HS-27A (cell line): ENCODE data around the gene INTS14.
"Not testable (repeated sequence)": the region's sequence is repeated elsewhere in the genome, so short reads cannot be mapped to it uniquely, and the experiment has no call there.

Experiments used
- DNase-seq: peaks from one replicate; pipeline ENCODE4 v3.0.0-alpha.2; 2012; ENCODE audit warnings: low read depth, missing footprints

Gene INTS14

DNA sequence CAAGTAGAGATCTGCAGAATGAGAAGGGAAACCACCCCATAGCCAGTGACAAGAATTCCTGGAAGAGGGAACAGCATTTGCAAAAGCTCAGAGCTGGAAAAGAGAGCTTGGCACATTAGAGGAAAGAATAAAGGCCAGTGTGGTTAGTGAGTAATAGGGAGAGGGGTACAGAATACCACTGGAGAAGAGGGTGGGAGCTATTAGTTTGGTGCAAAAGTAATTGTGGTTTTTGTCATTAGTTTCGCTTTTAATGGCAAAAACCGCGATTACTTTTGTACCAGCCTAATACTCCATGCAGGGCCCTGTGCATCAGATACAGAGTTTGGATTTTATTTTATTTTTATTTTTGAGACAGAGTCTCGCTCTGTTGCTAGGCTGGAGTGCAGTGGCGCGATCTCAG is 20.6 kb upstream of the INTS14 start:
- no peak for DNase-seq

DNA sequence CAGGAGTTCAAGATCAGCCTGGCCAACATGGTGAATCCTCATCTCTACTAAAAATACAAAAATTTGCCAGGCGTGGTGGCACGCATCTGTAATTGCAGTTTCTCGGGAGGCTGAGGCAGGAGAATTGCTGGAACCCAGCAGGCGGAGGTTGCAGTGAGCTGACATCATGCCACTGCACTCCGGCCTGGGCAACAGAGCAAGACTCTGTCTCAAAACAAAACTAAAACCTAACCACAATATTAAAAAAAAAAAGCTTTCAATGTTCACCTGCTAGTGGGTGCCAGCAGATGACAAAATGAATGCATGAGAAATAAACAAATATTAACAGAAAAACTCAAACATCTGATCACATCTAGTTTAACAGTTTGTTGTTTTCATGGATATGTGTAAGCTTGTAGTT is 19.8 kb upstream of the INTS14 start:
- no peak for DNase-seq

DNA sequence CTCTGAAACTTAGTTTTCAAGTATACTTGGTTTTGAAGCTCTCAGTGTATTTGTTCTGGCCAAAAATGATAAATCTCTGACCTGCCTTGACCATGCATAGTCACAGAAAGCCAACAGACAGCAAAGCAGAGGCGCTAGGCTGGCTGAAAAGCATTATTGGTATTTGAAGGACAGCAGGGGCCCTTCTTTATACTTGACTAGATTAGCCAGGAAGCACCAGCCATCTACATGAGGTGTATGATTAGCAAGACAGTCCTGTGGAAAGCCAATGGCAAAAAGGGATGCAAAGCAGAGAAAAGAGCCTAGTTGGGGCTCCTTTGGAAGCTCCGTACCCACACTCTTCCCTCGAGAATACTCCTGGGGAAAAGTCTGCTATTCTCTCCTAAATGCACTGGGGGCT is 18.6 kb upstream of the INTS14 start:
- no peak for DNase-seq

DNA sequence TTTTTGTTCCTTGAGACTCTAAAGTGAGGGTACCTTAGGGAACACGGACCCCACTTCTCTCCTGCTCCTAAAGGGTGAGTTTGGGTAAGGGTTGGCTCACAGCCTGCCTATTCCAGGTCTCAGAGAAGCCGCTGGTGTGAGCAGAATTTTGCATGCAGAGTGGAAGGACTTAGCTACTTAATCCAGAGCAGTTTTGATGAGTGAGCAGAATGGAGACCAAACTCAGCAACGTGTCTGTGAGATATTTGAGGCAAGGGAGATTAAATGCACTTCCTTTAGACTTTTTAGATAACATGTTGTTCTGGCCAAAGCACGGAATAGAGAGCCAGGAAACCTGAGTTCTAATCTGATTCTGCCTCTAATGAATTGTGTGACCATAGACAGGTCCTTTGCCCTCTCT is 15.9 kb upstream of the INTS14 start:
- DNase-seq, result no peak

DNA sequence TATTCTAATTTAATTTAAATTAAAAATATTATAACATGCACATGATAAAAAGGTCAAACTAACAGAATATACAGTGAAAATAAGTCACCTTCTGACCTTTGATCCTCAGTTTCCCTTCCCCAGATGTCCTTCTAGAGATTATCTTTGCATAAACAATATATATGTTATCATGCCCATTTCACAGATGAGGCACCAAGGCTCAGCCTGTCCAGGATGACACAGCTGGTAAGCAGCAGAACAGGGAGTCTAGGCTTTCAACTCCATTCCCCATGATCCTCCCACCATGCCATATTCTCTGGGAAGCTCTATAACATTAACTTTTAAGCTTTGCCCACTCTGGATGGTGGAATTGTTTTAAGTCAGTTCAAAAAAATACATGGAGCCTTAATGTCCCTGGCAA is 12.2 kb upstream of the INTS14 start:
- DNase-seq, result no peak

DNA sequence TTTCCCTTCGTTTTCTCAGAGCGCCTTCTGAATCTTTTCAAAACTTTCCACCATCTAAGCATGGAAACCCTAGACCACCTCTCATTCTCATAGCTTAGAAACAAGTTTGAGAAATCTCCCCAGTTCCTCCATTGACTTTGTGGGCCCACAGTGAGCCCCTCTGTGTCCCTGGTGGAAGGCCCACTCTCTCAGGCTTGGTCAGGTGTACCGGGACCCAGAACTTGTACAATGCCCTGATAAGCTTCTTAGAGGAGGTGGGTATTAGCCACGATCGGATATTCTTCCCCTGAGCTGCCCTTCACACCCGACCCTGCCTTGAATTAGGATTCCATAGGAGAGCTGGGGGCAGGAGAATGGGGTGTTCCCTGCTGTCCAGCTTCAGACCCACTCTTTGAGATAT is 10.7 kb upstream of the INTS14 start, which contains the start of gene SLC24A1:
Gene SLC24A1 (plus strand): TSS at position 301 of the 400 bp plus-strand sequence. CDS start 2,143 bp downstream, outside the sequence.
- DNase-seq, result no peak

DNA sequence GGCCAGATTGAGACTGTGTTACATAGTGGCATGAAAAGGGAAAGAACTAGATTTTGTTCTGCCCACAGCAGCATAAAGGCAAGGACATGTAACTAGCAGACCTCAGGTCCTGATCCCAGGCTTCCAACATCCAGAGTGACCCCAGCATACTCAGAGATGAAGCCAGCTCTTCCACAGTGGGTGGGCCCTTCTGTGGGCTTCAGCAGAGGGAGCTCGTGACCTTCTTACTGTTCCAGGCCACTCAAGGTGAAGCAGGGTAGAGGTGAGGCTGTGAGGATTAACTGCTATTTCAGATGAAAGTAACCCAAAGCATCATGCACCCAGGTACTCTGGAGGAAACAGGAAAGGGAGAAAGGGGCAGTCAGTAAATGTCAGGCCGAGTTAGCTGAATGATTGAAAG is 9.9 kb upstream of the INTS14 start:
- DNase-seq, result no peak

DNA sequence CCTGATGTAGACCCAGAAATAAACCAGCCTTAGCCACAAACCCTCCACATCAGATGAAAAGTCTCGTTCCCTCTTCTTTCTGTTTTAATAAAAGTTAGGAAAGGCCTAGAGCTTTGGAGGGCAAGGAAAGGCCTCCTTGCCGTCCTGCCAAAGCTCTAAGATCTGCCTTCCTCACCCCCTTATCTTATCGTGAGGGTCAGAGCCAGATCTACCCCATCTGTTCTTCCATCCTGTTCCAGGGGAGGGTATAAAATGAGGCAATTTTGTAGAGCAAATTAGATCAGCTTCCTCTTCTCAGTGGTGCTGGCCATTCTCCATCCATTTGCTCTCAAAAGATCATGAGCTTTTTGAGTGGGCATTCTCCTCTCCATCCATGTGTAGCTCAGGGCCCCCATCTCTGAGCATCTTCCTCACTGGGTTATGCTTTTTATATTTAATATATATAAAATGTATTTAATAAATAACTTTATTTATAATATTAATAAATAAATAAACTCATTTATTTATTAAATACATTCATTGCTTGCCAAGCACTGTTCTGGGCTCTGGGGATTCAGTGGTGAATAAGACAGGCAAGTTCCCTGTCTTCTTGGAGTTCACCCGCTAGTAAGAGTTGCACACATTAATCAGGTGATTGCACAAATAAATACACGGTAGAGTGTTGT is 8.8 kb upstream of the INTS14 start:
- DNase-seq, result no peak

DNA sequence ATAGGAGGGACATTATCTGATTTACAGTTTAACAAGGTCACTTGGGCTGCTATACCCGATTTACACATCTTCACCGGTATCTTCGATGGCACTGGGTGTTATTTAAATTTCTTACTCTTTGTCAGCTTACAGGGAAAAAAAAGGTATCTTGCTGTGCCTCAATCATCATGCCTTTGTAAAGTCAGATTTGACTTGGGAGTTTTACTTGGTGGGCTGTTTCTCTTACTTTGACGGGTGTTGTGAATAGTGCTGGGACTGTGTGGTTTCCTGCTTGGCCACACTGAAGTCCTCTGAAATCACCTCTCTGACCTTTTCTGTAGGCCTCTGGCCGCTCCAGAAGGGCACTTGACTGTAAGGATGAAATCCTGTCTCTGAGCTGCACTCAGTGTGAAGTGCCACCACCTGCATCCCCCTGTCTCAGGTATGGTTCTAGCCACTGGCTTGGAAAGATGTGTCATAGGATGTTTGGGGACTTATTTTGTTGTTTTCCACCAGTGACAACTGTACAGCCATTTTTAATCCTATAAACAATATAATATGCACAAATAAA is 7.7 kb upstream of the INTS14 start:
- DNase-seq, result no peak

DNA sequence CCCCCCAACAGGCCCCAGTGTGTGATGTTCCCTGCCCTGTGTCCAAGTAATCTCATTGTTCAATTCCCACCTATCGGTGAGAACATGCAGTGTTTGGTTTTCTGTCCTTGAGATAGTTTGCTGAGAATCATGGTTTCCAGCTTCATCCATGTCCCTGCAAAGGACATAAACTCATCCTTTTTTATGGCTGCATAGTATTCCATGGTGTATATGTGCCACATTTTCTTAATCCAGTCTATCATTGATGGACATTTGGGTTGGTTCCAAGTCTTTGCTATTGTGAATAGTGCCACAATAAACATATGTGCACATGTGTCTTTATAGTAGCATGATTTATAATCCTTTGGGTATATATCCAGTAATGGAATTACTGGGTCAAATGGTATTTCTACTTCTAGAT is 5.0 kb upstream of the INTS14 start:
- DNase-seq, result not testable (repeated sequence)

DNA sequence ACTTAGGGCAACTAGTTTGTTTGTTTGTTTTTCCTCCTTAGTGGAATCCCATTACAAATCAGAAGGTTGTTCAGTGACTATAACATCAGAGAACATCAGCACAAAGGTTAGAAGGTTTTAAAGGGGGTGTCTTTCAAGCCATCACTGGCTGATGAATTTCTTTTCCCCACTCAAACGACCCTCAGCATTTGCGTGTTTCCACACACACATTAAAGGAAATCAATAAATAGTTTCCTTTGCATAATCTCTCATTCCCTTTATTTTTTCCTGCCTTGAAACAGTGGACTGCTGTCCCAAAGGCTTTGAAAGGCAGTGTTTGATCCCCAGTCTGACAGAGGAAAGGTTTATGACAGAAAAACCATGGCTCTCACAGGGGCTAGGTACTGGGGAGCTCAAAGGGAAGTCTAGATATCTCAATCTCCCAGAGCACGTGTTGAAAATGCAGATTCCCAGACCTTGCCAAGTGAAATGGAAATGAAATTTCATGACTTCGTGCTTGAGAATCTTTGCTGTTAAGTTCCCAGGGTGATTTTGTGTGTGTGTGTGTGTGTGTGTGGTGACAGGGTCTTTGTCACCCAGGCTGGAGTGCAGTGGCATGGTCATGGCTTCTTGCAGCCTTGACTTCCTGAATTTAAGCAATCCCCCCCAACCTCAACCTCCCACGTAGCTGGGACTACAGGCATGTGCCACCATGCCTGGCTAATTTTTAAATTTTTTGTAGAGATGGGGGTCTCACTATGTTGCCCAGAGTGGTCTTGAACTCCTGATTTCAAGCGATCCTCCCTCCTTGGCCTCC is 2.2 kb upstream of the INTS14 start:
- no peak for DNase-seq

DNA sequence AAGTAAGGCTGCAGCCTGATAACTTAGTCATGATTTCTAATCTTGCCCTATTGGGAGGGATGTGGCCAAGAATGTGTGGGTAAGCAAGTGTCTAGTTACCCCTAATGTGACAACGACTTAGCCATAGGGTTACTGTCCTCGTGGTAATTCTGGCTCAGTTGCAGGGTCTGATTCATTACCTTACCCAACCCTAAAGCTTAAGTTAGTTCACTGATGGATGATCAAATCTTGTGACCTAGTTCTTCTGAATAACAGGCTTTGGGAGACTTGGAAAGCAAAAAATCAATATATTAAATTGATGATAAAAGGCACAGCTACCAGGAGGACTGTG is 1.6 kb upstream of the INTS14 start:
- DNase-seq, result no peak

DNA sequence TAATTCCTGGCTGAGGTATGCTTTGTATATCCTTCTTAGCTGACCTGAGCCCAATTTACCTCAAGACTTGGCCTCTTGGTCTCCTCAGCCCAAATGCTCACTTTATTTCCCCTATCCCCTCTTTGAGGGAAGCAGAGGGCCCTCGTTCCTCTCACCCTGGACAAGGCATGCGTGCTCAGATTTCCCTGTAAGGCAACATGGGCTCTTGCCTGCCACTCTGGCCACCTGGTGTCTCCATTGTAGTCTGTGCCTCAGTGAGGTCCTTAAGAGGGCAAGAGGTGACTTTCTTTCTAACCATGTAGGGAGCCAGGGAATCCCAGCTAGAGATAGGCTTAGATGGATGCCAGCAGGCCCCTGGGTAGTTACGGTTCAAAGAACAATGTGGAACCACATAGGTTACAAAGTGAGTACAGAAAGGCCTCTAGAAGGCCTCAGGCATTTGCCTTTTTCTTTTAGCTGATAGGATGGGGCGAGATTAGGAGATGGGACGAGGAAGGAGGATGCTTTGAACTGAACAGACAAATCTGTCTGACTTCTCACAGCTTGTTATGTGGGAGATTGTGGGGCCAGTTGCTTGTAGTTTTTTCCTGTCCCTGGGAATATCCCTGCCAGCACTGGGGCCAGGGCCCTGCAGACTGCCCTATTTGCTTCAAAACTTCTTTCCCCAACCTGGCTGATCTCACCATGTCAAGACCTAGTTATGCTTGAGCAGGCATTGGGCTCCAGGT is 1.1 kb upstream of the INTS14 start:
- DNase-seq, result no peak

DNA sequence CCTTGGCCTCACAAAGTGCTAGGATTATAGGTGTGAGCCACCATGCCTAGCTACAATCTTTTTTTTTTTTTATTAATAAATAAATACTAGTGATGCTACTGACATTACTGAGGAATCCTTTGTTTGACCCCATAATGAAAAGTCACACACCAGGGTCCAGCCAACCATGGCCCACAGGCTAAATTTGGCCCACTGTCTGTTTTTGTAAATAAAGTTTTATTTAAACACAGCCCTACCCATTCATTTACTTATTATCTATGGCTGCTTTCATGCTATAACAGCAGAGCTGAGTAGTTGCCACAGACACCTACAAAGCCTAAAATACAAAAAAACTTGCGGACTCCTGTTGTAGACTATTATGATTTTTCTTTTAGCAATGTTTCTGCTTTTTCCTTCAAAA is 7.4 kb downstream of the INTS14 start:
- DNase-seq, result no peak

DNA sequence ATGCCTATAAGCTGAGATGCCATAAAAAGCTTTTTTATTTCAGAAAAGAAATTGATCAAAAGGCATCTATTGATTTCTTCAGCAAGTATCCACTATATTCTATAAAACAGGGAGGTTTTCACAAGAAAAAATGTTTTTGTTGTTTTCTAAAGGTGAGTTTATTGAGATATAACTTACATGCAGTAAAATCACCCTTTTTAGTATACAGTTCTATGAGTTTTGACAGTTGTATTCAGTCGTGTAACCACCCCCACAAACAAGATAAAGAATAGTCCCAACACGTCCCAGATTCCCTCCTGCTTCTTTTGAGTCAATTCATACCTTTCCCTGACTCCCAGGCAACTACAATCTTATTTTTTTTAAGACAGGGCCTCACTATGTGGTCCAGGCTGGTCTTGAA is 7.8 kb downstream of the INTS14 start:
- no peak for DNase-seq

DNA sequence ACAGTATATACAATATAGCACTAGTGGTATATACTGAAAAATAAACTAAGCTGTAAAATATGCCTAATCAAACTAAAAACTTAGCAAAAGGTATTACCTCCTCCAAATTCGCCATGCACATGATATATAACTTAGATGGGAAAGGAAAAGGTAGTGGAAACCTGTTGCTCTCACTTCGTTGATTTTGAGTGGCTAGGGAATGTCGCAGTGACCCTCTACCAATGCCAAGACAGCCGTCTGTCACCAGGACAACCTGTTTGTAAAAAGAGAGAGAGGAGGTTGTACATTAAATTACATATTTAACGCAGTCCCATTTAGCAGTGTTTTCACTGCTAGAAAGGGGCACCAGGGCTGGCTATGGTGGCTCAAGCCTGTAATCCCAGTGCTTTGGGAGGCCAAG is 11.3 kb downstream of the INTS14 start:
- no peak for DNase-seq

DNA sequence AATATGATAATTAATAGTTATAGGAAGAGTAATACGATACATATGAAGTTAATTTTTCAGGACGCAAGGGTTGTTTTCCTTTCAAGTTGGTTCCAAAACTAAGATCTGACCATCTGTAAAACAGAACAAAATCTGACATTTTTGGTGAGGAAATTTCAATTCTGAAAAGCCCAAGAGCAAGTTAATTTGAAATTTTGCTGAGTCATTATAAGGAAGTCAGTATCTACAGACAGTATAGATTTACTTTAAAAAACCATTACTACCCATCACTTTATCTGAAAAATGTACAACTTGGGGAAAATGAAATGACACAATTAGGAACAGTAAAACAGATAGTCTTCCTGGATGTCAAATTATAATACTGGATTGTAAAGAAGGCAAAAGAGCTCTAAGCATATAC is 12.5 kb downstream of the INTS14 start:
- DNase-seq, result no peak

DNA sequence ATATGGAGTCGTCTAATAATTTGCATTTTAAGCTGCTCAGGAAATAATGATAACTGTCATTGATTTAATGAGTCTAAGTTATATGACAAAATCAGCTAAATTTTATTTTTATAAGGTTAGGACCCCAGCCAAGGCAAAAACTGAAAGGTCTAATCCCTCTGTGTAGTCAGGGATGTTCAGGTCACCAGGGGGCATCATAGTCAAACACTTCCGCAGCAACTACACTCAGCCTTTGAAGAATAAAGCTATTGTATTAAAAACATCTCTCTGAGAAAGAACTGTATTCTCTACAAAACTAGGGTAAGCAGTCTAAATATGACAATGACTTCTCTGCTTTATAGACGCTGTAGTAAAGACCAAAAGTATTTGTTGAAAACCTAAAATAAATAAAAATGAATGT is 15.0 kb downstream of the INTS14 start:
- no peak for DNase-seq

DNA sequence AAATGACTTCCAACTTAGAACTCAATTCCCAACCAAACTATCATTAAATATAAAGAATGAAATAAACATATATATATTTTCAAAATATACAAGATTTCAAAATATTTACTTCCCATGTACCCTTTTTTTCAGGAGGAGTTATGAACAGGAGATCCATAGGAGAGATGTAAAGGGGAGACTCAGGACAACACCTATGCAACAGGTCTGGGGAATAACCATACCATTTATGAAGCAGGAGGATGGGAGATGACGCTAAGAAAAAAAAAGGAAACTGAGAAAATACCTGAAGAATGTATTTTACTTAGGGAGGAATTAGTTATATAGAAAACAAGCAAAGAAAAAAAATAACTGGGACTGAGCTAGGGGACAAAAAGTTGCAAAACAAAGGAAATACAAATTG is 23.8 kb downstream of the INTS14 start:
- DNase-seq, result no peak

DNA sequence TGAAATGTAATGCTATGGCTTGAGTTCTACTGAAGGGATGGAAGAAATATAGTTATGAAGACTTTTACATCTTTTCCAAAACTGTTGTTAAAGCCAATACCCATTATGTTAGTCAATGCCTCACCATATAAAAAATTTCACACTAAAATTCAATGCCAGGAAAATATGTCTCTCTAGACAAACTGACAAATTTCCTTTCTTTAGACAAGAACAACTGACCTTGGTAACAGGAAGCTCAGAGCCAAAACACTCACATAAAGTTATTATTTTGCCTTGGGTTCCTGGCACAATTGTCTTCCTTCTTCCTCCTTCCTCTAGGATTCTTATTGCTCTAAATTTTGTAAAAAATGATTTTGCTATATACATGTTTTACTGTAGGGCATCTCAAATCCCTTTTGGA is 26.7 kb downstream of the INTS14 start:
- DNase-seq, result no peak

DNA sequence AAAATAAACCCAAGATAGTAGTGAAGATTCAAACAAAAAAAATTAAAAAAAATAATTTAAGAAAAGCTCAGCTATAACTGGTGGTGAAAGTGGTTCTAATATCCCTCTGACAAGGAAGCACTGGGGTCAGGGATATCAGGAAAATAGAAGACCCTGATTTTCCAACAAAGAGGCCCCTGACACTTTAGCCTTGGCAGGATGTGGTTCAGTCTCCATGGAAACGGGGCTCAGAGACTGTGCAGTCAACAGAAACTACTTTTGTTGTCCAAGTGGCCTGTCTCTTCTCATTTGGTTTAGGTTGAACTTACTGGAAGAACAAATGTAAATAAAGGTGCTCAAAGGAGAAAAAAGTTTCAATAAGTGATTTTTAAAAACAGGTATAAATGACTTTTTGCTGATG is 27.2 kb downstream of the INTS14 start:
- DNase-seq, result no peak

DNA sequence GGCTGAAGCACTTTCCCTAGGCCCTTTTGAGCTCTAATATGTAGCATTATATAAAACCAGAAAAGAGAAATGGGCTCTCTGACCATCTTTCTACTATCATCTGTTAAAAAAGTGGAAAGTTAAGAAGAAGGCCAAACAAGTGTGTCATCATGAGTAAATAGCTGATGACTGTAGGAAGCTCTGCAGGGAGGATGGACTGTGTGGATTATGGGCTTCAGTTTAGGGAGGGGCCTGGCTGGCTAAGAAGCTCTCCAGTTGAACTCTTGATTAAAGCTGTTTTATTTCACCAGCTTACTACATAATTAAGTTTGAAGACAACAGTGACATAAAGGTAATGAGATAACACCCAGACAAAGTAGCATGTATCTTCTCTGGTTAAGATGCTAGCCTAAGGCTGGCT is 30.6 kb downstream of the INTS14 start:
- DNase-seq, result no peak

DNA sequence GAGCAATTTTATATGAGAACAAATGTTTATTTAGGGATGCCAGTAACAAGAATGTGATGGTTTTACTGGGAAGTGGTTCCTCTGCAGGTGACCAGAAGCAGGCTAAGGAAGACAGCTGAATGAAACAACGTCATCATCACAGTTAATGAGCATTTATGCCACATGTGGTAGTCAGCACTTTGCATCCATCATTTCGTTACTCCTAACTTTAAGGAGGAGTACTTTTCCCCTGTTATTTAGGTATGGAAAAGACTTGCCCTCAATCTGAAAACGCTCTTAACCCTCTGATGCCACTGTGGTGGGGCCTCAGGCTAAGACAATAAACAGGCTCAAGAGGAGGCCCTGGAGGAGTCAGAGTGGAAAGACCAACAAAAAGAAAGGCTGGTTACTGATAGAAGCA is 31.2 kb downstream of the INTS14 start:
- no peak for DNase-seq
